CD4-positive, alpha-beta T cell (primary cell): ENCODE results near the gene ADGRA1. TPM values are rescaled to one million over a fixed set of nuclear protein-coding genes. Genes with fewer than 3 reads are reported as not detected.

Source experiments
- ATAC-seq: fragments of 200-7000 bp; cut with Tn5 transposase; one replicate; pipeline ENCODE4 v1.10.0; 2022; ENCODE audit warnings: mild to moderate bottlenecking; ENCODE audit not compliant: poor library complexity
- CTCF ChIA-PET: fragments of 350-600 bp; sonication (Branson Sonifier 250); formaldehyde crosslinking; loops from one replicate; lab custom pipeline; 2021; ENCODE audit warnings: antibody characterized with exemption, inconsistent platforms; lab: Charles Lee
- POLR2A ChIA-PET: fragments of 350-600 bp; sonication (Branson Sonifier 250); formaldehyde crosslinking; loops from one replicate; lab custom pipeline; 2021; ENCODE audit warnings: antibody characterized with exemption, inconsistent platforms; lab: Charles Lee
- DNase-seq, 14 experiments: peaks; one replicate each; pipeline ENCODE4 v3.0.0-alpha.2; 2013 to 2020; ENCODE audit warnings: mixed read lengths in 2 of 14
- H3K27ac ChIP-seq, 2 donors: one replicate each; pipeline versions ENCODE4 v1.5.1 to v1.7.0; 2013; ENCODE audit warnings: low read length in 2 of 2, low read depth in 1 of 2, mild to moderate bottlenecking in 1 of 2
- H3K27me3 ChIP-seq, 2 experiments: 1 replicate in 1 of 2; 2 replicates in 1 of 2; pipeline versions ENCODE4 v1.6.1 to v1.7.0; 2013; ENCODE audit warnings: low read length in 2 of 2, control low read depth in 1 of 2, mild to moderate bottlenecking in 1 of 2, moderate library complexity in 1 of 2; ENCODE audit not compliant: insufficient read depth in 2 of 2, control insufficient read depth in 1 of 2
- H3K36me3 ChIP-seq: one replicate; pipeline ENCODE4 v1.6.1; 2013; ENCODE audit warnings: low read length, control low read depth; ENCODE audit not compliant: insufficient read depth
- H3K4me1 ChIP-seq: one replicate; pipeline ENCODE4 v1.6.1; 2013; ENCODE audit warnings: low read length, control low read depth; ENCODE audit not compliant: insufficient read depth
- H3K4me3 ChIP-seq: one replicate; pipeline ENCODE4 v1.5.1; 2013; ENCODE audit warnings: mild to moderate bottlenecking, low read length, moderate library complexity
- H3K9me3 ChIP-seq, 2 experiments: 1 replicate in 1 of 2; 2 replicates in 1 of 2; pipeline versions ENCODE4 v1.6.1 to v1.7.0; 2013; ENCODE audit warnings: low read length in 2 of 2, mild to moderate bottlenecking in 2 of 2, control low read depth in 1 of 2, moderate library complexity in 1 of 2; ENCODE audit not compliant: control insufficient read depth in 1 of 2, insufficient read depth in 1 of 2
- H3K27ac Mint-ChIP-seq: one replicate; pipeline ENCODE4 v1.8.0; 2020; ENCODE audit warnings: mixed read lengths
- H3K27me3 Mint-ChIP-seq: one replicate; pipeline ENCODE4 v1.8.0; 2021; ENCODE audit warnings: mixed read lengths
- H3K36me3 Mint-ChIP-seq: one replicate; pipeline ENCODE4 v1.8.0; 2021; ENCODE audit warnings: low read depth, mixed read lengths
- H3K4me1 Mint-ChIP-seq: one replicate; pipeline ENCODE4 v1.8.0; 2021; ENCODE audit warnings: low read depth, mixed read lengths
- H3K4me3 Mint-ChIP-seq: one replicate; pipeline ENCODE4 v1.8.0; 2020; ENCODE audit warnings: mild to moderate bottlenecking, mixed read lengths
- H3K9me3 Mint-ChIP-seq: one replicate; pipeline ENCODE4 v1.8.0; 2020; ENCODE audit warnings: mixed read lengths
- intact Hi-C, 2 experiments: fragments of 100-400 bp; cut with DNase I in 1 of 2; cut with micrococcal nuclease in 1 of 2; formaldehyde crosslinking; loops; one replicate each; pipeline versions ENCODE4 v1.15.1 to v1.9.0; 2023 to 2025; cut with DNase I, micrococcal nuclease
- total RNA-seq, 174 experiments: library from RNA in 2 of 174; stranded (reverse) in 2 of 174; gene quantifications; one replicate each; pipeline ENCODE4 v1.2.3 and lab custom pipeline; 2021 to 2026
- TF ChIP-seq, protein P1 (sequence below): fragments of 200-600 bp; IDR thresholded peaks from one replicate; pipeline ENCODE4 v1.8.0; 2022; ENCODE audit warnings: antibody characterized with exemption, mild to moderate bottlenecking

The ADGRA1 gene
- total RNA-seq, 2 experiments from 2014 or later = not detected

DNA sequence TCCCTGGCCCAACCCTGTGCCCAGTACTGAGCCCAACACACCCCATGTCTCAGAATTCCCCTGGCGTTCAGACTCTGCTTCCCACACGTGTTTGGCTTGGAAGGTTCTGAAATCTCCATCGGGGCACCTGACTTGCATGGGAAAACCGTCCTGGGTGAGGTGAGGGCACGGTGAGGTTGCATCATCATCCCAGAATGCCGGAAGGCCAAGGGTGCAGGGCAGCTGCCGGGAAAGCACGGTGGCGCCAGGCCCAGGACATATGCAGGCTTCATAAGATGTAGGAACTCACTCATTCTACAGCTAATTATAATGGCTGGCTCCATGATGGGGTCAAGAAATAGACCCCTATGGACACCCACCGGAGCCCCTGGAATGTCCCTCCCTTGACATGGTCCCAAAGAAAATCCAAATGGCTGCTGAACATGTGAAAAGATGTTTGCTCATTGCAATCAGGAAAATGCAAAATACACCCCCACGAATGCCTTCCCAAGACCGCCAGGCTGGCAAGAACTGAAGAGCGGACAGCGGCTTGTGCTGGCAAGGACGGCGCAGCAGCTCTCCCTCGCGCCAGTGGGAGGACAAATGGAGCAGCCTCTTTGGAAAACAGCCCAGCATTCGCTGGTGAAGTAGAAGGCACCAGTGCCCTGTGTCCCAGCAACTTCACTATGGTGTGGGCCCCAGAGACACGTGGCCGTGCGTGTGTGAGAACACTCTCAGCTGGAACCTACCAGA lies 74.6 kb downstream of the ADGRA1 start:
- TF ChIP-seq, protein P1, sequence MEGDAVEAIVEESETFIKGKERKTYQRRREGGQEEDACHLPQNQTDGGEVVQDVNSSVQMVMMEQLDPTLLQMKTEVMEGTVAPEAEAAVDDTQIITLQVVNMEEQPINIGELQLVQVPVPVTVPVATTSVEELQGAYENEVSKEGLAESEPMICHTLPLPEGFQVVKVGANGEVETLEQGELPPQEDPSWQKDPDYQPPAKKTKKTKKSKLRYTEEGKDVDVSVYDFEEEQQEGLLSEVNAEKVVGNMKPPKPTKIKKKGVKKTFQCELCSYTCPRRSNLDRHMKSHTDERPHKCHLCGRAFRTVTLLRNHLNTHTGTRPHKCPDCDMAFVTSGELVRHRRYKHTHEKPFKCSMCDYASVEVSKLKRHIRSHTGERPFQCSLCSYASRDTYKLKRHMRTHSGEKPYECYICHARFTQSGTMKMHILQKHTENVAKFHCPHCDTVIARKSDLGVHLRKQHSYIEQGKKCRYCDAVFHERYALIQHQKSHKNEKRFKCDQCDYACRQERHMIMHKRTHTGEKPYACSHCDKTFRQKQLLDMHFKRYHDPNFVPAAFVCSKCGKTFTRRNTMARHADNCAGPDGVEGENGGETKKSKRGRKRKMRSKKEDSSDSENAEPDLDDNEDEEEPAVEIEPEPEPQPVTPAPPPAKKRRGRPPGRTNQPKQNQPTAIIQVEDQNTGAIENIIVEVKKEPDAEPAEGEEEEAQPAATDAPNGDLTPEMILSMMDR = no peak
- no peak overlapping the region for H3K27ac Mint-ChIP-seq
- no peaks in the 10 kb centered on the region for H3K4me1 Mint-ChIP-seq
- Histone ChIP-seq H3K4me1 (peaks cover 13% of the 10 kb centered on the region), H3K36me3 (no peaks in the 10 kb centered on the region), H3K27me3 (peaks cover 23 to 31% of the 10 kb centered on the region in 2 experiments), H3K4me3 (no peak overlapping the region), H3K27ac (no peak overlapping the region), H3K9me3 (peaks cover 0 to 18% of the 10 kb centered on the region in 2 experiments)
- peaks cover 32% of the 10 kb centered on the region for H3K27me3 Mint-ChIP-seq
- ATAC-seq (no peak), DNase-seq (peak in 1 of 14 experiments; percentile 3)
- no peak overlapping the region for H3K4me3 Mint-ChIP-seq
- intact Hi-C loops = no loop called here
- POLR2A ChIA-PET = no interaction called here
- H3K36me3 Mint-ChIP-seq = no peaks in the 10 kb centered on the region
- H3K9me3 Mint-ChIP-seq = no peaks in the 10 kb centered on the region
- CTCF ChIA-PET = no interaction called here

DNA sequence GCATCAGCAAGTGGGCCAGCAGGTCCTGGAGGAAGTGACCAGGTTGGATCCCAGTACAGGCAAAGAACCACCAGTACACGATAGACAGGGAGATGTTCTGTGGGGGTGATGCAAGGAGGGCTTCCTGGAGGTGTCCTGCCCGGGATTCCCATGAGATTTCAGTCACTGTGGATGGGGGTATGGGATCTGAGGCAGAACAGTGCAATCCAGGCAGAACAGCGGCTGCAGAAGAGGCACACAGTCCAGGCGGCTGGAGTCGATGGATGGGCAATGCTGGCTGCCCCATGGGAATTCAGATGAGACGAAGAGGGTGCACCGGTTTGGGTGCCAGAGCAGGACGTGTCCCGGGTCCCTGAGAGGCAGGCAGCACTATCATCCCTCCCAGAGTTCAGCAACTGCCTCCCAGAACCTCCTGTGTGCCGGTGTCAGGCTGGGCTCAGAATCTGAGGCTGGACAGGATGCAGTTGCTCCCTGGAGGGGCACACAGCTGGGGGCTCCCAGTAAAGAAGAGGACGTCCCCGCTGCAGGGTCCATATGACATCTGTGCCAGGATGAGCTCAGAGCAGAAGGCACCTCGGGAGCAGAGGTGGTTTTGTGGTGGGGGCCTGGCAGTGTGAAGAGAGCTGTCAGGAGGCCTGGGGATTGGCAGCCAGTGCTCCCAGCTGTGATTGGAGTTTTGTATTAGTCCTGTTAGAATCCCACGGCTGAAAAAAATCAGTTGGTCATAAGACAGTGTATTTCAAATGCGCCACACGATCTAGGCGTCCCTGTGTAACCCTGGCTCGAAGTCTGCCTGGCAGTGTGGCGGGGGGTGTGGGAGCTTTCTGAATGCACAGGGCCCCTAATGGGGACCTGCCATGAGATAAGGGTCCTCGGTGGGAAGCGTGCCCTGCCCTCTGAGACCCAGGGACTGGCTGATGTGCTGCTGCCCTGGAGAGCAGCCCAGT lies 75.5 kb downstream of the ADGRA1 start:
- peak in 1 of 14 experiments; percentile 1 for DNase-seq
- H3K4me3 Mint-ChIP-seq = no peak overlapping the region

More for the DNA sequence above, 75.5 kb downstream of the ADGRA1 start:
- peaks cover 13% of the 10 kb centered on the region for H3K4me1 ChIP-seq
- ATAC-seq = no peak
- Mint-ChIP-seq H3K27me3 (peaks cover 29% of the 10 kb centered on the region), H3K4me1 (no peaks in the 10 kb centered on the region), H3K27ac (no peak overlapping the region), H3K9me3 (no peaks in the 10 kb centered on the region), H3K36me3 (no peaks in the 10 kb centered on the region)
- no peak overlapping the region for H3K4me3 ChIP-seq
- CTCF ChIA-PET = no interaction called here
- peaks cover 21 to 31% of the 10 kb centered on the region in 2 experiments for H3K27me3 ChIP-seq
- intact Hi-C loops = no loop called here
- no peak overlapping the region for H3K27ac ChIP-seq
- peaks cover 0 to 18% of the 10 kb centered on the region in 2 experiments for H3K9me3 ChIP-seq
- POLR2A ChIA-PET = no interaction called here
- no peaks in the 10 kb centered on the region for H3K36me3 ChIP-seq
- TF ChIP-seq, protein P1 = no peak
